HS-5 (cell line): ENCODE results near the gene HDLBP.
"Not testable (repeated sequence)": the region's sequence is repeated elsewhere in the genome, so short reads cannot be mapped to it uniquely, and the experiment has no call there.

Experiments used
- DNase-seq: peaks from one replicate; pipeline ENCODE4 v3.0.0-alpha.2; 2012; ENCODE audit warnings: low read depth

The HDLBP gene

DNA sequence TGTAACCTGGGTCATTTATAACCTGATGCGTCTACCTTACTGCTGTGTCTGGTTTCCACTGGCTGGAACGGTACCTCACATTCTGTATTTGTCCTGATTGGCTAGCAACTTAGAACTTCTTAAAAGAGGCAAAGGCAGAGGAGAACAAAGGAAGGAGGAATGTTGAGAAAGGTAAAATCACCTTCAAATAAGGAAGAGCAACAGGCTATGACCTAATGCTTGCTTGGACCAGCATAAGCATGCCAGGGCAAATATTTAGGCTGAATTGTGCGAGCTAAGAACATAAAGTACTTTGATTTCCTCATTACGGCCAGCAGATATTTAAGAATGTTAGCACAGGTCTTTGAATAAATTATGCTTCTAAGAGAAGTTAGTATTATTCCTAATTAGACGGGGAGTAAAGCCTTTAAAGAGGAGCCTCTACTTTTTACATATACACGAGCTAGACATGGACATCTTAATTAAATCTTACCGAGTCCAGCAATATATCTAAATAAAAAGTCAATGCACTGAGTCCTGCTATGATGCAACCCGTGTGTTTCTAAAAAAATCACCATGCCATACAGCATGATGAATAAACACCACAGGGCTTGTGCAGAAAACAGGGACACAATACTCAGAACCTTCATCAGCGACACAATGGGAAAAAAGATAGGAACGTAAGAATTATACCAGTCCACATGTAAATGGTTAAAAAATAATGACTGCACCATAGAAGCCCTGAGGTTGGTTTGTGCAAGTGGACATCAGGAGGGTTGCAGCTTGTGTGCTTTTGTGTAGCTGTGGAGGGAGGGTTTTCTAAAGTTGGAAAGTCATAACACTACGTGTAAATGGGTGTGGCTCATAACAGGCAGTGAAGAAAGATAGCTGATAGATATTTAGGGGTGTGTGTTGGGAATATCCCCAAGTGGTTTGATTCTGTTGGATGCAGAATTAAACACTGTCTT lies 14.5 kb upstream of the HDLBP start:
- no peak for DNase-seq

GRCh38 chr2:241325257-241325656 lies 9.8 kb upstream of the HDLBP start:
- no peak for DNase-seq

DNA sequence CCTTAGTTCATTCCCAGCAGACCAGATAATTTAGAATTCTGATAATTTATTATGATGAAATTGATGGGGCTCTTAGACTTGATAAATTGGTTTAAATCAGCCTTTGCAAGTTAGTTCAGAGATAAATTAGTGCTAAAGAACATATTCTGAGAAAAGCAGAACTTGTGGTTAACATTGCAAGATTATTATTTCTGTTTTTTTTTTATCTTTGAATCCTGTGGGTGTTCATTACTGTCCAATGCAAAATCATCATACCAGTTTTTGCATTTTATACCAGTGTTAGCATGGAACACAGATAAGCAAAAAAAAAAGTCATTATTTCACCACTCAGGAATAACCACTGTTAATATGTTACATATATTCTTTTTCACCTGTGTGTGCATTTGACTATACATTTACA lies 9.3 kb upstream of the HDLBP start:
- DNase-seq, result no peak

DNA sequence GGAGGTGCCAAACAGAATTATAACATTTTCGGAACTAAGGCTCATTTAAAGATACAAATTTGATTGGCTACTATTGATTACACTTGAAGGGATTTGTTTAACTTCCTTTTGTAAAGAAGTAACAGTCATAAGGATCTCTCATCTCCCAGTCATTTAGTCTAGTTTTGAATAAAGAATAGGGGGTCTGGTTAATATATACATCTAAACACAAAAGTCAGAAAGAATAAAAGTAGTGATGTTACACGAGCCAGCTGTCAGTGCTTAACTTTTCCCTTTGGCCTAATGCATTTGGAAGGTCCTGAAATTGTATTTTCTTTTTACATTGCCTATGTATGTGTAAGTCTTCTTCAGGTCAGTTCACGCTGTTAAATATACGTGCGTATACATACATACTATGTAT lies 8.3 kb upstream of the HDLBP start:
- no peak for DNase-seq

- no peak for DNase-seq
Observed at GRCh38 chr2:241321886-241322285, 6.4 kb upstream of the HDLBP start.

GRCh38 chr2:241321033-241321432 lies 5.6 kb upstream of the HDLBP start:
- DNase-seq, result no peak

DNA sequence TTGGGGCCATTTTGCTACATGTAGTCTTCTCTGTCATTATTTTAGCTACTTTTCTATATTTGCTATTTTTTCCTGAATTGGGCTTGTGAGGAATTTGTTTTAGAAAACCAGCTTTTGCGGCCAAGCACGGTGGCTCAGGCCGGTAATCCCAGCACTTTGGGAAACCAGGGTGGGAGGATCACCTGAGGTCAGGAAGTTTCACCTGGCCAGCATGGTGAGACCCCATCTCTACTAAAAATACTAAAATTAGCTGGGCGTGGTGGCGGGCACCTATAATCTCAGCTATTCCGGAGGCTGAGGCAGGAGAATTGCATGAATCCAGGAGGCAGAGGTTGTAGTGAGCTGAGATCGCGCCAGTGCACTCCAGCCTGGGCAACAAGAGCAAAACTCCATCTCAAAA lies 4.9 kb upstream of the HDLBP start:
- no peak for DNase-seq

DNA sequence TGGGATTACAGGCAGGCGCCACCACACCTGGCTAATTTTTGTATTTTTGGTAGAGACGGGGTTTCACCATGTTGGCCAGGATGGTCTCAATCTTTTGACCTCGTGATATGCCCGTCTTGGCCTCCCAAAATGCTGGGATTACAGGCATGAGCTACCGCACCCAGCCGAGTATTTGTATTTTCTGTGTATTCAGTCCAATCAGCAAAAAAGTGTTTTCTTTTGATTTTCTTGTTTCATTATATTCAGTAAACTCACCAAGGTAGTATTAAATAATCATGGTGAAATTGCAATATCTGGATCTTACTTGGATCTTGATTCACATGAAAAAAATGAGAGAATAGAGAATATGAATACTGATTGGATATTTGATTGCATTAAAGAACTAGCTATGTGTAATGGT lies 3.4 kb upstream of the HDLBP start:
- not testable (repeated sequence) for DNase-seq

- no peak for DNase-seq
Observed at GRCh38 chr2:241317391-241317790, 1.9 kb upstream of the HDLBP start.

GRCh38 chr2:241316825-241317224 lies 1.4 kb upstream of the HDLBP start:
- no peak for DNase-seq

- peak; percentile 42 for DNase-seq
Observed at GRCh38 chr2:241315879-241316631, 583 bp upstream of the HDLBP start, which contains the start of gene SEPTIN2. TSS of gene SEPTIN2 (plus strand) at chr2:241315925. CDS start at chr2:241324233, 8,308 bp downstream.

DNA sequence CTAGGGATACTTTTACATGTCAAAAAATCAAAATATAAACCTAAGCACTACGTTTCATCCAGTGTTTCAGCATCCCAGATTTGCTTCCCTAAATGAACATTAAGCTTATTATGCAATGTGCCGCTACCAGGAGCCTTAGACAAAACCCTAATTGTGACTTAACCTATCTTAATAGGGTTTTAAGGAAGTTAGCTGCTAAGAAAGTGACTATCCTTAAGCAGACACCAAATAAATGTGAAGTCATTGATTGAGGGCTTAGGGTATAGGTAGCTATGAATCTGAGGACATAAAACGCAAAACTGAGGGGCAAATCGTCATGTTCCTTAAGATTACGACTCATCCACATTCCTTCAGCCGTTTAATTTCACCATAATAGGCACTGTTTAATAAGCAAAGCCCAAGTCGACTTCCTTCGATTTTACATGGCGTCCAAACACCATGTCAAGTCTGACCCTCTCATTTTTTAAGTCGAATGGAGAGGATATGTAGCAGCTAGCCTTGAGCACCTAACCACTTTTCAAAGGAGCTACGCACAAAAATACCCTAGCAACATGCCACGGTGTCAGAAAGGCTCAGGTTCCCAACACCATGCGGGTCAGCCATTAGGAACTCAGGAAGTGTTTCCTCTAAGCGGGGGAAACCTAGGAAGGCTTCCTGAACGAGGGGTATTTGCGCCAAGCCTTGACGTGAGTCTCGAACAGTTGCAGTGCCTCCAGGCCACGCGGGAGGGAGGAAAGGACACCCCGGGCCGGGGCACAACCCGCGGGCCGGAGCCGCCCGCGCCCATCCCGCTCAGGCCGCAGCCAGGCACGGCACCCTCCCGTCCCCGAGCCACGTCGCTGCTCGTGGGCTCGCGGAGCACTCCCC lies 1.0 kb downstream of the HDLBP start:
- DNase-seq, result peak; percentile 40

DNA sequence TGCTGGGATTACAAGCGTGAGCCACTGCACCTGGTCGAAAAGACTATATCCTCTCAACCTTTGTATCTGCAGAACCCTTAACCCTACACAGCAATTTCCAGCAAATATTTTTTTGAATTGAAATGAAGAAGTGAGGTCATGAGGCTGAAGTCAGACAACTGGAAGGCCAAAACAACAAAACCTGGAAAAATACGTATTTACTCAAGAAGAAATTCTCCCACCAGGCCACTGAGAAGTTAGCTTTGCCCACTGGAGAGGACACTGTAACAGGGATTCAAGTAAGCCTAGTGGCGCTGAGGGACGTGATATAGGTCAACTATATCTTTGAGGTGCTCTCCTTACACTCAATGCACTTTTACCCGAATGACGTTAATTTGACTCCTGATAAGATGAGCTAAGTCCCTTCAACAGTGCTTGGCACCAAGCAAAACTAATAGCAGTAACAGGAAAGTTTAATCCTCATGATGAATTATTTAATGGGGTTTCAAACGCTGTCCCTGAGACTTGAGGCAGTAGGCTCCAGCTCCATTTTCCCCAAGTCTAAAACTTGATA lies 1.9 kb downstream of the HDLBP start:
- no peak for DNase-seq

DNA sequence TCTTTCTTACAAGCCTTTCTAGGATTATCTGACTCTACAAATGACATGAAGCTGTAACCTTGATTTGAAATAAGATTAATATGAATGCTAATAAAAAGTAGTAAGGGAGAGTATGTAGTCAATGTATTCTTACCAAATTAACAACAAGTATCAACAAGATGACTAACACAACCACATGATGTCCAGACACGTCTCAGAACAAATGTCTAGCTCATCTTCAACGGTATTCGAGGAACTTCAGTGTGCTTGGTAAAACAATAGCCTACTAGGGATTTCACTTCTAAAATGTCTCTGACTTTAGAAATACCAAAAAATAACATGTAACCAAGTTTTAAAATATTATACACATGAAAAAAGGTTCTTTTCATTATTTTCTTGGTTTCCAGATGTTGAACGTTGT lies 3.4 kb downstream of the HDLBP start:
- DNase-seq, result no peak

DNA sequence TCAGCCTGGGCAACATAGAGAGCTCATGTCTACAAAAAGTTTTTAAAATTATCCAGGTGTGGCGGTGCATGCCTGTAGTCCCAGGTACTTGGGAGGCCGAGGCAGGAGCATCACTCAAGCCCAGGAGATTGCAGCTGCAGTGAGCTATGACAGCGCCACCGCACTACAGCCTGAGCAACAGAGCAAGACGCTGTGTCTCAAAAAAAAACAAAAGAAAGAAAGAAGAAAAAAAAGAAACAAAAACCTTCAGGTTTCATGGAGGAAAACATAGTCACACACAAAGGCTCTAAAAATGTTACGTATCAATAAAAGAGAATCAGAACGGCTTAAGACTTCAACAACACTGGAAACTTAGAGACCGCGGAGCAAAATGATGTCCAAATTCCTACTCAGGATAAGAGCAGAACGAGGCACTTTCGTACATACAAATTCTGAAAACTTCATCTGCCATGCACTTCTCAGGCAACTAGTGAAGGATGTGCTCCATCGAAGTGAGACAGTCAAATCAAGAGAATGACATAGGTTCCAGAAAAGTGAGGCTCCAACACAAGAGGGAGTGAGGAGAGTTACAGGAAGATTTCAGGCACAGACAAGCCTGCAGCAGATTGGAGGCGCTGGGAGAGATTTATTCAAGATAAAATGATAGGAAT lies 4.4 kb downstream of the HDLBP start:
- no peak for DNase-seq

GRCh38 chr2:241309684-241310117 lies 5.8 kb downstream of the HDLBP start:
- DNase-seq, result no peak

GRCh38 chr2:241308832-241309500 lies 6.5 kb downstream of the HDLBP start:
- no peak for DNase-seq

GRCh38 chr2:241308267-241308666 lies 7.2 kb downstream of the HDLBP start:
- no peak for DNase-seq

GRCh38 chr2:241307055-241307454 lies 8.4 kb downstream of the HDLBP start:
- DNase-seq, result no peak

DNA sequence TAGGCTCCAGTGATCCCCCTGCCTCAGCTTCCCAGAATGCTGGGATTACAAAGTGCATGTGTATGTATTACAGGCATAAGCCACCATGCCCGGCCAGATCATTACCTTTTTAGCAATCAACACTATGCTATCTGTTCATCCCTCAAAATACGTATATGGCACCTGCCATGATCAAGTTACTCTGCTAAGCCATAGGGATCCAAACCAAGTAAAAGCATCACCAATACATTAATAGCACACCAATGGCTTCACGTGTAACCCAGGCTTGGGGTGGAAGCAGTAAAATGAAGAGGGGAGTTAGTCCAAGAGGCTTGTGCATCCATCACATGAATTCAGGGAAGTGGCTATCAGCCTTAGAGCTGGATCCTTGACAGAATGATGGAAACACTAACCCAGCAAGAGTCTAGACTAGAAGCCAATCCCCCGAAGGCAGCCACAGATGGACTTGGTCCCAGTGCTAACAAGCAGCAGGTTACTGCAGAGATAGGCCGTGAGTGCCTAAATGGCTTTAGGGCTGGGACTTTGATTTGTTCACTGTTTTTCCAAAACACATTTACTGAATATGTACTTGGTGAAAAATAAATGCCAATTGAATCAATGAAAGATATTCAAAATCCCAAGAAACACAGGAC lies 11.3 kb downstream of the HDLBP start:
- DNase-seq, result no peak
